Measurements from ENCODE around the gene TMEM169.
A peak's percentile ranks its signal among the peaks of the same experiment; 100 is the strongest.

TMEM169 gene

GRCh38 chr2:216056739-216057138 lies 25.0 kb upstream of the TMEM169 start:
- no peak overlapping the region for H3K27ac ChIP-seq
- no peak for TF ChIP-seq ZFX (IDR thresholded peaks at IDR 0.05; ENCODE audit: borderline replicate concordance)
- TF ChIP-seq CTCF (IDR thresholded peaks at IDR 0.05): no peak

- H3K27ac ChIP-seq: no peak overlapping the region
- TF ChIP-seq ZFX (IDR thresholded peaks at IDR 0.05; ENCODE audit: borderline replicate concordance) (no peak), CTCF (IDR thresholded peaks at IDR 0.05) (no peak)
These were observed 24.0 kb upstream of the TMEM169 start for GRCh38 chr2:216057688-216058193.

GRCh38 chr2:216059233-216059834 lies 22.4 kb upstream of the TMEM169 start:
- H3K27ac ChIP-seq: no peak overlapping the region
- TF ChIP-seq ZFX (IDR thresholded peaks at IDR 0.05; ENCODE audit: borderline replicate concordance): no peak
- peak; percentile 18; the same call in 1 of the 2 replicates for TF ChIP-seq CTCF (IDR thresholded peaks at IDR 0.05)

- TF ChIP-seq ZFX (IDR thresholded peaks at IDR 0.05; ENCODE audit: borderline replicate concordance): no peak
- TF ChIP-seq CTCF (IDR thresholded peaks at IDR 0.05): no peak
These were observed 17.6 kb upstream of the TMEM169 start for GRCh38 chr2:216064014-216064630.

GRCh38 chr2:216064665-216065064 lies 17.1 kb upstream of the TMEM169 start:
- no peak for TF ChIP-seq CTCF (IDR thresholded peaks at IDR 0.05)
- no peak for TF ChIP-seq ZFX (IDR thresholded peaks at IDR 0.05; ENCODE audit: borderline replicate concordance)

More at GRCh38 chr2:216064014-216064630, 17.6 kb upstream of the TMEM169 start:
- H3K27ac ChIP-seq: no peak overlapping the region

GRCh38 chr2:216066230-216066629 lies 15.5 kb upstream of the TMEM169 start:
- no peak overlapping the region for H3K27ac ChIP-seq
- TF ChIP-seq CTCF (IDR thresholded peaks at IDR 0.05) (no peak), ZFX (IDR thresholded peaks at IDR 0.05; ENCODE audit: borderline replicate concordance) (no peak)

More at GRCh38 chr2:216064665-216065064, 17.1 kb upstream of the TMEM169 start:
- H3K27ac ChIP-seq: no peak overlapping the region

GRCh38 chr2:216069028-216069427 lies 12.7 kb upstream of the TMEM169 start:
- no peak overlapping the region for H3K27ac ChIP-seq
- TF ChIP-seq ZFX (IDR thresholded peaks at IDR 0.05; ENCODE audit: borderline replicate concordance) (no peak), CTCF (IDR thresholded peaks at IDR 0.05) (no peak)
